OCI-LY1 (cell line): ENCODE data around the gene CFD.

Source experiments
- H2AFZ ChIP-seq: fragments of 200-600 bp; sonication (generic), shearing (Covaris generic); 2 replicates; pipeline ENCODE4 v1.6.0; 2014; ENCODE audit warnings: antibody characterized with exemption, mild to moderate bottlenecking, low read length
- H3F3A ChIP-seq: fragments of 200-600 bp; sonication (generic), shearing (Covaris generic); 2 replicates; pipeline ENCODE4 v1.6.0; 2014; ENCODE audit warnings: mild to moderate bottlenecking, antibody characterized with exemption, low read length, moderate library complexity; ENCODE audit not compliant: insufficient read depth
- H3K27ac ChIP-seq: fragments of 200-600 bp; sonication (generic); 2 replicates; pipeline ENCODE4 v1.5.1; 2014; ENCODE audit warnings: low read length, mixed run types, mild to moderate bottlenecking, low read depth; ENCODE audit not compliant: poor library complexity, severe bottlenecking
- H3K27me3 ChIP-seq: fragments of 200-600 bp; sonication (generic); 2 replicates; pipeline ENCODE4 v1.6.0; 2014; ENCODE audit warnings: antibody characterized with exemption, mild to moderate bottlenecking, low read length, moderate library complexity; ENCODE audit not compliant: insufficient read depth
- H3K36me3 ChIP-seq: fragments of 200-600 bp; sonication (generic); 2 replicates; pipeline ENCODE4 v1.6.1; 2014; ENCODE audit warnings: mild to moderate bottlenecking, antibody characterized with exemption, low read length, moderate library complexity, mixed read lengths; ENCODE audit not compliant: insufficient read depth
- H3K4me1 ChIP-seq: fragments of 200-600 bp; sonication (generic); 2 replicates; pipeline ENCODE4 v1.5.1; 2014; ENCODE audit warnings: mild to moderate bottlenecking, low read length, moderate library complexity; ENCODE audit not compliant: insufficient read depth, severe bottlenecking
- H3K4me2 ChIP-seq: fragments of 200-600 bp; sonication (generic), shearing (Covaris generic); 2 replicates; pipeline ENCODE4 v1.6.1; 2014; ENCODE audit warnings: low read length
- H3K4me3 ChIP-seq: fragments of 200-600 bp; sonication (generic); 2 replicates; pipeline ENCODE4 v1.5.1; 2014; ENCODE audit warnings: low read length, low read depth, mild to moderate bottlenecking, mixed read lengths; ENCODE audit not compliant: poor library complexity, severe bottlenecking
- H3K79me2 ChIP-seq: fragments of 200-600 bp; shearing (Covaris generic); 2 replicates; pipeline ENCODE4 v1.6.1; 2016; ENCODE audit warnings: mixed run types, low read length, mixed read lengths; ENCODE audit not compliant: insufficient read depth
- H3K9ac ChIP-seq: fragments of 200-600 bp; sonication (generic), shearing (Covaris generic); 2 replicates; pipeline ENCODE4 v1.6.1; 2014; ENCODE audit warnings: mild to moderate bottlenecking, low read length, mixed read lengths
- H3K9me2 ChIP-seq: fragments of 200-600 bp; sonication (generic), shearing (Covaris generic); 2 replicates; pipeline ENCODE4 v1.6.1; 2014; ENCODE audit warnings: low read depth, mild to moderate bottlenecking, low read length, mixed read lengths
- H3K9me3 ChIP-seq: fragments of 200-600 bp; shearing (Covaris generic); 2 replicates; pipeline ENCODE4 v1.6.1; 2014; ENCODE audit warnings: low read length, mixed read lengths
- H4K20me1 ChIP-seq: fragments of 200-600 bp; sonication (generic), shearing (Covaris generic); 2 replicates; pipeline ENCODE4 v1.6.0; 2016; ENCODE audit warnings: mild to moderate bottlenecking, low read length; ENCODE audit not compliant: insufficient read depth
- EZH2 ChIP-seq: fragments of 200-600 bp; sonication (generic), shearing (Covaris generic); IDR thresholded peaks from 2 replicates; pipeline ENCODE4 v1.8.0; 2017; ENCODE audit warnings: borderline replicate concordance, mixed run types, mild to moderate bottlenecking, antibody characterized with exemption, low read length, moderate library complexity, mixed read lengths
- TF ChIP-seq, protein P1 (sequence below): fragments of 200-600 bp; sonication (generic), shearing (Covaris generic); IDR thresholded peaks from 2 replicates; pipeline ENCODE4 v1.5.1; 2017; ENCODE audit warnings: mild to moderate bottlenecking, antibody characterized with exemption, low read length, moderate library complexity, mixed read lengths

CFD gene

DNA sequence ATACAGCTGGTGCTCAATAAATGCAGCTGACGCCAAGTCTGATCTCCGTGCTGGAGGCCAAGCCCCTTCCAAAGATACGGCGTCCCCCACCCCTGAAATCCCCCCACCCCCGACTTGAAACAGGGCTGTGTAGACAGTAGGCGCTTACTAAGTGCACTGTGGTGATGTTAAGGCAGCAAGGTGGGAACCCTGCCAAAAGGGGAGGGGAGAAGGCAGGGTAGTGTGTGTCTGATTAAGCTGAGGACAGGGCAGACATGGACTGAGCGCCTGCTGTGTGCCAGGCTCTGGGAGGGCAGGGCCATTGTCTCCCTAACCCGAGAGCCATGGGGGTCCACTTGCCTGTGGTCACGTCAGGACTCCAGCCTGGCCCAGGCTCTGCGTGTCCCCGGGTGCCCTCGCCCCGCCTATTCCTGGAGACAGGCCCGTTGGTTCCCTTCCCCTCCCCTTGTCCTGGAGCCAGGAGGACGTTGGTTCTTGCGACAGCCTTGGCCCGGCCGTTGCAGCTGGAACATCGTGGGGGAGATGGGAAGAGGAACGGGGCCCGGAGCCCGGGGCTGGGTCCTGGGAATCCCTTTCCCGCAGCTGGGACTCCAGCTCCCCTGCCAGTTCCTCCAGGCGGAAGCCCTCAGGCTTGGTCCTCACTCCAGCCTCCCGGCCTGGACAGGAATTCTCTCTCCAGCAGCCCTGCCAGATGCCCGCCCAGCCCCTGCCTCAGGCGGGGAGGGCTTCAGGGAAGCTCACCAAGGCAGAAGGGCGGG lies 9.1 kb upstream of the CFD start:
- H3K9me2 ChIP-seq, result no peaks in the 10 kb centered on the region
- H3K27me3 ChIP-seq, result no peaks in the 10 kb centered on the region; the same call in 1 of the 2 replicates
- TF ChIP-seq EZH2, result no peak
- TF ChIP-seq, protein P1, sequence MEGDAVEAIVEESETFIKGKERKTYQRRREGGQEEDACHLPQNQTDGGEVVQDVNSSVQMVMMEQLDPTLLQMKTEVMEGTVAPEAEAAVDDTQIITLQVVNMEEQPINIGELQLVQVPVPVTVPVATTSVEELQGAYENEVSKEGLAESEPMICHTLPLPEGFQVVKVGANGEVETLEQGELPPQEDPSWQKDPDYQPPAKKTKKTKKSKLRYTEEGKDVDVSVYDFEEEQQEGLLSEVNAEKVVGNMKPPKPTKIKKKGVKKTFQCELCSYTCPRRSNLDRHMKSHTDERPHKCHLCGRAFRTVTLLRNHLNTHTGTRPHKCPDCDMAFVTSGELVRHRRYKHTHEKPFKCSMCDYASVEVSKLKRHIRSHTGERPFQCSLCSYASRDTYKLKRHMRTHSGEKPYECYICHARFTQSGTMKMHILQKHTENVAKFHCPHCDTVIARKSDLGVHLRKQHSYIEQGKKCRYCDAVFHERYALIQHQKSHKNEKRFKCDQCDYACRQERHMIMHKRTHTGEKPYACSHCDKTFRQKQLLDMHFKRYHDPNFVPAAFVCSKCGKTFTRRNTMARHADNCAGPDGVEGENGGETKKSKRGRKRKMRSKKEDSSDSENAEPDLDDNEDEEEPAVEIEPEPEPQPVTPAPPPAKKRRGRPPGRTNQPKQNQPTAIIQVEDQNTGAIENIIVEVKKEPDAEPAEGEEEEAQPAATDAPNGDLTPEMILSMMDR, result no peak
- H3K36me3 ChIP-seq, result no peaks in the 10 kb centered on the region
- no peak overlapping the region for H3K4me3 ChIP-seq
- H3K27ac ChIP-seq, result no peak overlapping the region
- no peaks in the 10 kb centered on the region for H3K4me1 ChIP-seq
- no peak overlapping the region for H2AFZ ChIP-seq
- H3K4me2 ChIP-seq, result no peak overlapping the region
- no peak overlapping the region for H3K9ac ChIP-seq
- H3K9me3 ChIP-seq, result no peaks in the 10 kb centered on the region
- H4K20me1 ChIP-seq, result no peaks in the 10 kb centered on the region
- no peaks in the 10 kb centered on the region for H3F3A ChIP-seq
- H3K79me2 ChIP-seq, result no peaks in the 10 kb centered on the region

DNA sequence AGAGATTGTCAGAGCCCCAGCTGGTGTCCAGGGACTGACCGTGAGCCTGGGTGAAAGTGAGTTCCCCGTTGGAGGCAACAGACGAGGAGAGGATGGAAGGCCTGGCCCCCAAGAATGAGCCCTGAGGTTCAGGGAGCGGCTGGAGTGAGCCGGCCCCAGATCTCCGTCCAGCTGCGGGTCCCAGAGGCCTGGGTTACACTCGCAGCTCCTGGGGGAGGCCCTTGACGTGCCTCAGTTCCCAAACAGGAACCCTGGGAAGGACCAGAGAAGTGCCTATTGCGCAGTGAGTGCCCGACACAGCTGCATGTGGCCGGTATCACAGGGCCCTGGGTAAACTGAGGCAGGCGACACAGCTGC lies 8.5 kb upstream of the CFD start:
- H3K27me3 ChIP-seq, result no peaks in the 10 kb centered on the region; the same call in 1 of the 2 replicates
- no peaks in the 10 kb centered on the region for H3F3A ChIP-seq
- no peak overlapping the region for H3K4me2 ChIP-seq
- no peaks in the 10 kb centered on the region for H4K20me1 ChIP-seq
- no peaks in the 10 kb centered on the region for H3K36me3 ChIP-seq
- TF ChIP-seq EZH2, result no peak
- TF ChIP-seq, protein P1, result no peak
- H3K27ac ChIP-seq, result no peak overlapping the region
- no peak overlapping the region for H2AFZ ChIP-seq
- no peaks in the 10 kb centered on the region for H3K79me2 ChIP-seq
- H3K4me3 ChIP-seq, result no peak overlapping the region
- H3K9ac ChIP-seq, result no peak overlapping the region
- H3K9me2 ChIP-seq, result no peaks in the 10 kb centered on the region
- no peaks in the 10 kb centered on the region for H3K9me3 ChIP-seq
- no peaks in the 10 kb centered on the region for H3K4me1 ChIP-seq

DNA sequence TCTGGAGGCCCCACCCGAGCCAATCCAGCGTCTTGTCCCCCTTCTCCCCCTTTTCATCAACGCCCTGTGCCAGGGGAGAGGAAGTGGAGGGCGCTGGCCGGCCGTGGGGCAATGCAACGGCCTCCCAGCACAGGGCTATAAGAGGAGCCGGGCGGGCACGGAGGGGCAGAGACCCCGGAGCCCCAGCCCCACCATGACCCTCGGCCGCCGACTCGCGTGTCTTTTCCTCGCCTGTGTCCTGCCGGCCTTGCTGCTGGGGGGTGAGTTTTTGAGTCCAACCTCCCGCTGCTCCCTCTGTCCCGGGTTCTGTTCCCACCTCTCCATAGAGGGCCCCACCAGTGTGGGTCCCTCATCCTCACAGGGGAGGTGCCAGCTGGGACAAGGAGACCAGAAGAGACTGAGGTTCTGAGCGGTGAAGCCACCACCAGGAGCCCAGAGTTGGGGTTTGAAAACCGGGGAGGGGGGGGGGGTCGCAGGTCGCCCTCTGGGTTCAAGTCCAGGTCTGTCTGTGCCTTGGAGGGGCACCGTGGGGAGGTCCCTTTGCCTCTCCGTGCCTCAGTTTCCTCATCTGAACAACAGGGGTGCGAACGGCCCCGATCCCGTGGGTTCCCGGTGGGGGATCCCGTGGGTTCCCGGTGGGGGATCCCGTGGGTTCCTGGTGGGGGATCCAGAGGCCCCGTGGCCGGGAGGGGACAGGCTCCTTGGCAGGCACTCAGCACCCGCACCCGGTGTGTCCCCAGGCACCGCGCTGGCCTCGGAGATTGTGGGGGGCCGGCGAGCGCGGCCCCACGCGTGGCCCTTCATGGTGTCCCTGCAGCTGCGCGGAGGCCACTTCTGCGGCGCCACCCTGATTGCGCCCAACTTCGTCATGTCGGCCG lies 7.1 kb upstream of the CFD start, which contains the start of gene ELANE:
TSS of gene ELANE (plus strand) at position 168 of the 878 bp plus-strand sequence. CDS start at position 194, 26 bp downstream.
- no peak within 1 kb of the TSS for H3K4me3 ChIP-seq
- H3F3A ChIP-seq, result no peaks in the 10 kb centered on the region
- no peak within 1 kb of the TSS for H3K27ac ChIP-seq

More for the DNA sequence above, 7.1 kb upstream of the CFD start, which contains the start of gene ELANE:
- H3K9me2 ChIP-seq, result no peaks in the 10 kb centered on the region
- no peaks in the 10 kb centered on the region; the same call in 1 of the 2 replicates for H3K27me3 ChIP-seq
- H3K36me3 ChIP-seq, result no peaks in the 10 kb centered on the region
- H4K20me1 ChIP-seq, result no peaks in the 10 kb centered on the region
- H3K4me1 ChIP-seq, result no peaks in the 10 kb centered on the region
- H3K79me2 ChIP-seq, result no peaks in the 10 kb centered on the region
- no peak within 1 kb of the TSS for H3K4me2 ChIP-seq
- H3K9me3 ChIP-seq, result no peaks in the 10 kb centered on the region
- no peak within 1 kb of the TSS for H2AFZ ChIP-seq
- no peak within 1 kb of the TSS for H3K9ac ChIP-seq
- TF ChIP-seq, protein P1, result no peak
- no peak for TF ChIP-seq EZH2
